NCI-H187 treated with DMSO at 0.1 percent for 48 hours (cell line): ENCODE measurements around the gene LRGUK.

Experiments used
- DNase-seq: peaks from one replicate; lab custom pipeline; 2025; lab: John Stamatoyannopoulos, UW

Gene LRGUK

GRCh38 chr7:134302120-134302519 is 175.0 kb downstream of the LRGUK start:
- no peak for DNase-seq

- no peak for DNase-seq
These were observed 180.2 kb downstream of the LRGUK start for GRCh38 chr7:134307320-134307719.

GRCh38 chr7:134308548-134308947 is 181.4 kb downstream of the LRGUK start:
- no peak for DNase-seq

DNA sequence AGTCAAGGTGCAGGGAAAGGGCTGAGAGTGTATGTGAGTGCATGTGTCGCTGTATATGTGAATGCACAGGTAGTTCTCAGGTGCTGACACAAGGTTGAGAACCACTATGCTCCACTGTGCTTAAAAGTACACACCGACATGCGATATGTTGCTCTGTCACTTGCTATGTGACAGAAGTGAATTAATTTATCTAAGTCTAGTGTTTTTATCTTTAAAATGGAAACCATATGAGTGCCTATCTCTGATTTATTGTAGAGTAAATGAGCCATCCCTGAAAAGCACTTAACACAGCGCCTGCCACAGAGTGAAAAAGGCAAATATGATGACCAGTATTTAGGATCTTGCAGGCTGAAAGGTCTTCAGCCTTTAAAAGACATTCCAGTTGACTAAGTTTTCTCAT is 184.7 kb downstream of the LRGUK start:
- peak; percentile 63 for DNase-seq

DNA sequence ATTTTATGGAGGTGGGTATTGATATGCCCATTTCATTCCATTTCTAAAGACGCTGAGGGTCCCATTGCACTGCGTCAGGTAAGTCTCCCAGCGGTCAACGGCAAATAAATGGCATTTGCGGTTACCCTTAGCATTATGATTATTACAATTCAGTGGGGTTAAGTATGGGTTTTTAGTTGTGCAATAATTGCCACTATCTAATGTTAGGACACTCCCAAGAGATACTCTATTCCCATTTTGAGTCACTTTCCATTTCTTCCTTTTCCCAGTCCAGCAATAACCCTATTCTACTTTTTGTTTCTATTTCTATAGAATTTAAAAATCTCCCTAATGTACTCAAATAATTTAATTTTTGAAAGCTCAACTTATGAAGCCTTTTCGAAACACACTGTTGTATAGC is 185.6 kb downstream of the LRGUK start:
- DNase-seq, result no peak

- no peak for DNase-seq
These were observed 186.4 kb downstream of the LRGUK start for GRCh38 chr7:134313543-134313942.
